ENCODE measurements around the gene DPPA4.

Gene DPPA4

DNA sequence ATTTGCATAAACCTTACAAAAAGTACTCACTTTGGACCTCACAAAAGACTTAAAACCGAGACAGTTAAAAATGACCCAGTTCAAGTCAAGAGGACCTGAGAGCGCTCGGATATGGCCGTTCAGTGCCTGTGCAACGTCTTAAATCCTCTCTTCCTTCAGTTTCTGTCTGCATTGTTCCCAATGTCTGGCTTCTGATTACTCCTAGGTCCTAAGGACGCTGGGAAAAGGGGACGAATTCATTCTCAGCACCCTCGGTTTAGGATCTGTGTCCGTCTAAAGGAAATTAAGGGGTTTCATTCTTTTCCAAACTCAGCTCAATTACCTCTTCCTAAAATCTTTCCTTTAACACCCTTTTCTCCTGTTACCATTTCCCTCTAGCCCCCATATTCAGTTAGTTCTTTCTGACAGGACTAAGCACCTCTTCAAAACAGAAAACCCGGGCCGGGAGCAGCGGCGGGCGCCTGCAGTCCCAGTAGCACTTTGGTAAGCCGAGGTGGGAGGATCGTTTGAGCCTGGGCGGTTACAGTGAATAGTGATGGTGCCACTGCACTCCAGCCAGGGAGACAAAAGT lies 970 bp downstream of the DPPA4 start:
- no peak for DNase-seq

DNA sequence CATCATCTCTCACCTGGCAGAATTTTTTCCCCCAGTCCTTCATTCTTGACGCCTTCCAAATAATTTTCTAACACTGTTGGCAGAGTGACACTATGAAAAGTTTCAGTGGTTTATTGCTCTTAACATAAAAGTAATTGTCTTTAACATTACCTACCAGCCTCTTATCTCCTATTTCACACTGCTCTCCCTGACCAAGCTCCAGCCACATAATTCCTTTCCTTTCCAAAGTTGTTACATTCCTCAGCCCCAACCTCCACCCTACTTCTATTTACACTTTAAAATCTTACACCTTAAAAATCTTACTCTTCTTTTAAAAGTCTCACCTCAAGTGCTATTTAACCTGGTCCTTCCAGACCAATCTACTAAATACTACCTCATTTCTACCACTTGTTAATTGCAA lies 2.8 kb downstream of the DPPA4 start:
- DNase-seq = no peak

DNA sequence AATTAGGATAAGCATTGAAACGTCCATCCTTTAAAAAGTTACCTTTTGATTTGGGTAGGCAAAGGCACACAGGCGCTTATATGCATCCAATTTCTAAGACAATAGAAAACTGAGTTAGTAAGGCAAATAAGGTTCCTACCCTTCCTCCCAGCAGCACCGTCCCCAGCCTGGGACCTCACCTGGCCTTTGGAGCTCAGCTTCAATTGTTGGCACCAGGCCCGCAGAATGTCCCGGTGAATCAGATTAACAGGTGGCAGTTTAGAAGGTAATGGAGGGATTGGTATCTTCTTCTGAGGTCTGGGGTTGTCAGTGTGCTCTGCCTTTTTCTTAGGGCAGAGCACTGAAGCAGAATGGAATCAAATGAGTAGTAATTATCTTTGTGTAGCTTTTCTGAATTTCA lies 5.7 kb downstream of the DPPA4 start:
- no peak for DNase-seq

DNA sequence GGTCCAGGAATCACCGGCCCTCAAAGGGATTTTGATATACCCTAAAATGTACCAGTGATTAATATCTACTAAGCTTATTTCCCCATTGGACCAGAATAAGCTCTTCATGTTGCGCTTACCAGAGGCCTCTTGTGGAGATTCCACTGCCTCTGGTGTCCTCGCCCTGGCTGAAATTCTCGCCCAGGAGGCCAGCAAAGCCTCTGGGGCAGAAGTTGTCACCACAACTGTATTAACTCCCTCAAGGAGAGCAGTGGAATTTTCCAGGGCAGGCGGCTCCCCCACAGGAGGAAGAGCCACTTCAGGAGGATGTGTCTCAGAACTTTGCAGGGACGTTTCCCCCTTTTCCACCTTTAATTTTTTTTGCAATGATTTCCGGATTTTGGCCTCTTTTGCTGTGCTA lies 6.9 kb downstream of the DPPA4 start:
- DNase-seq = no peak

DNA sequence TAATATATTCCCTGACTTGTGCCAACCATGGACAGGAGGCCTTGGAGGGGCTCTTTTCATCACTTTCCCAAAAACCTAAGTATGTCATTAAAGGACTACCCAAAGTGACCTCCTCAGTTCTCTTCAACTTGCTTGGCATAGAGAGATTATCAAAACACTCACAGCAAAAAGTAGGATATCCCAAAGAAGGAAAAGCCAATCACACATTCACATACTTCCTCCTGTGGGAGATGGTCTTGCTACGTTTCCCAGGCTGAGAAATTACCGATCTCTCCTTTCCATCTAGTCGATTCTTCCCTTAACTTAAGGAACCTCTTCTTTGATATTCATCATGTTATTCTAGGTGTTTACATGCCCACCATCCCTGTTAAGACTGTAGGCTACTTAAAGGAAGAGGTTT lies 9.1 kb downstream of the DPPA4 start:
- no peak for DNase-seq

DNA sequence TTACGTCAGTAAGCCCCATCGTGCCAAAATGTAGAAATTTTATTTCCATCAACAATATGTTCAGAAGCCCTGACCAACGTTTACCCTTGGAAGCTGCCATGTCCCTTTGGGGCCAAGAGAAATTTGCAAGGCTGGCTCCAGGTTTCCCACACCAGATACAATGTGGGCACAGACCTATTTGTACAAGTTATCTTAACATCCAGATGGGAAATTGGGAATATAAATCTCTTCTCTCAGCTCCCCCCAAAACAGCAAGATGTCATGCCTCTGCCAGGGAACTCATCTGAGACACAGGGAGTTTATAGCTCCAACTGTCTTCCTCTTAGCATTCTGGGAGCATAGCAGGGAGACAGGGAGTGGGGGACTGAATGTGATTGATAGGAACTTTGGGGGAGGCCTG lies 11.7 kb downstream of the DPPA4 start:
- DNase-seq = no peak

DNA sequence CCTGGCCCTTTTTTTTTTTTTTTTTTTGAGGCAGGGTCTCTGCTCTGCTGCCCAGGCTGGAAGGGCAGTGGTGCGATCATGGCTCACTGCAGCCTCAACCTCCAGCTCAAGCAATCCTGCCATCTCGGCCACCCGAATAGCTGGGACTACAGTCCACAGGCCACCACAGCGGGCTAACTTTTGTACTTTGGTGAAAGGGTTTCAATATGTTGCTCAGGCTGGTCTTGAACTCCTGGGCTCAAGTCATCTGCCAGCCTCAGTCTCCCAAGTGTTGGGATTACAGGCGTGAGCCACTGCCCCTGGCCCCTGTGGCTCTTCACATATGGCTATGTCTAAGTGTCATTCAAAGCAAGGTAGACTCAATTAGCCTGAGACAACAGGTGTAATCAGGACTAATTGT lies 12.2 kb downstream of the DPPA4 start:
- DNase-seq = no peak

DNA sequence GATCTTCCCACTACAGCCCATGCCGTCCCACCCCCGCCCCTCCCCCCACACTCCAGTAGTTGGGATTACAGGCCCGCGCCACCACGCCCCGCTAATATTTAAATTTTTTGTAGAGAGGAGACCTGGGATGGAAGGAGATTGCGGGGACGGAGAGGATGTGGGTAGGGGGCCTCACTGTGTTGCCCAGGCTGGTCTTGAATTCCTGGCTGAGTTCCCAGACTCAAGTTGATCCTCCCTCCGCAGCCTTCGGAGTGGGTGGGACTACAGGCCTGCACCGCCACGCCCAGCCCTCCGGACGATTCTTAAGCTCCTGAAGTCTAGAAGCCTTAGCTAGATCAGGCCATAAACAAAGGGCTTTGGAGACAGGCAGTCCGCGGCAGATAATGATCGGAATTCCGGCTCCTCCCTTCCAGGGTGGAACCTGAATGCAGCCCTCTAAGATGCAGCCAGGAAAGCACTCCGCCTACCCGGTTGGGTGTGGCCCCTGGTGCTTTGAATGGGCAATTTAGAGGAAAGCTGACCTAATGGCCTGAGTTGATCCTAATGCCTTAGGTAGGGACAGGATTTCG lies 21.1 kb downstream of the DPPA4 start, which contains the start of gene DPPA2:
Gene DPPA2 (minus strand): TSS at position 356 of the 569 bp plus-strand sequence. CDS start 1,975 bp downstream, outside the sequence.
- no peak for DNase-seq

DNA sequence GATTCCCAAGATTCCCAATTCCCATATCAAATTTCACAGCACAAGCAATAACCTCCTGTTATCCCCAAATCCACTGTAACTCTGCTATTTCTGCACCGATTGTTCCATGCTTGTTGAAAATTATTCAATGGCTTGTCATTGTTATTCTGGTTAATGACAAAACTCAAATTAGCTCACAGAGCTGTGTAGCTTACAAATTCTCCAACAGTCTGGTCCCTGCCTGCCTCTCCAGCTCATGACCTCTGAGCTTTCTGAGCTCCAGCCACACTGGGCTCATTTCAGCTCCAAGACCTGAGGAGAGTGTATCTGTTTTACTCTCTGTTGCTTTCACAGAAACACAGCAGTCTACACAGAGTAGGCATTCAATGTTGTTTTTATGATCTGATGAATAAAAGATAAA lies 24.3 kb downstream of the DPPA4 start:
- DNase-seq = no peak

DNA sequence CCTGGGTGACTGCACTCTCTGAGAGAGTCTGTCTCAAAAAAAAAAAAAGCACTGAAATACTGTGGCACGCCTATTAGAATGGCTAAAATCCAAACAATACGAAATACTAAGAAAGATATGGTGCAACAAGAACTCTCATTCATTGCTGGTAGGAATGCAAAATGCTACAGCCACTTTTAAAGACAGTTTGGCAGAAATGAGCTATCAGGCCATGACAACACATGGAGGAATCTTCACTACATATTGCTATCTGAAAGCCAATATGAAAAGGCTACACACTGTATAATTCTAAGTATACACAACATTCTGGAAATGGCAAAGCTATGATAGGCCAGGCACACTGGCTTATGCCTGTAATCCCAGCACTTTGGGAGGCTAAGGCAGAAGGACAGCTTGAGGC lies 39.9 kb downstream of the DPPA4 start:
- DNase-seq = no peak

DNA sequence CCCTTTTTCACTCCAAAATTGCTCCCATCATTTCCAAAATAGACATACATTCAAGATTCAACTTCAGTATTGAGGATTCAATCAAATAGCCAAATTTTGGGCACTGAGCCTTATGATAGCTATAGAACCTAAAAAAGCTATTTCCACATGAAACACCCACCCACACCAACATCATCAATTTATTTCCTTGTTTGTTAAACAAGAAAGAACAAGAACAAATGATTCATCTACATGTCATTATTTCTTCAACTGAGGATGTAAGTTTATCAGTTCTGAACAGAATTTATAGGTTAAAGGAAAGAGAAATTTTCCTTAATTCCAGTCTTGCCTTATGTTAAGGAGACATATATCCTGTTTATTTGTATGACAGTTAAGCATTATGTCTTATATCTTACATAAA lies 53.3 kb downstream of the DPPA4 start:
- DNase-seq = no peak

DNA sequence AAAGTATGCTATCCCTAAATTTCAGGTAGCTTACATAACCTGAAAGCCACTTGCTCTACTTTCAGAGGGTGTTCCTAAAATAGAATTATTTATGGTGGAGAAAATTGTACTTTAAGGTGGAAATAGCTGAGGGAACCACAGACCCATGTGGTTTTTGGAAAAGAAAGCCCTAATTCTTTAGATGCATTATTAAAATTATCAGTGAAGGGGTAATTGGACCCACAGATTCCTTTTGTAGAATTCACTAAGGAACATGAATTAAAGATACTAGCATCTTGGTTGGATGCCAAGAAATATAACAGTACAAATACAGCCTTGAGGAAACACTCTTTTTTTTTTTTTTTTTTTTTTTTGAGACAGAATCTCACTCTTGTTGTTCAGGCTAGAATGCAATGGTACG lies 58.8 kb downstream of the DPPA4 start:
- DNase-seq = no peak

DNA sequence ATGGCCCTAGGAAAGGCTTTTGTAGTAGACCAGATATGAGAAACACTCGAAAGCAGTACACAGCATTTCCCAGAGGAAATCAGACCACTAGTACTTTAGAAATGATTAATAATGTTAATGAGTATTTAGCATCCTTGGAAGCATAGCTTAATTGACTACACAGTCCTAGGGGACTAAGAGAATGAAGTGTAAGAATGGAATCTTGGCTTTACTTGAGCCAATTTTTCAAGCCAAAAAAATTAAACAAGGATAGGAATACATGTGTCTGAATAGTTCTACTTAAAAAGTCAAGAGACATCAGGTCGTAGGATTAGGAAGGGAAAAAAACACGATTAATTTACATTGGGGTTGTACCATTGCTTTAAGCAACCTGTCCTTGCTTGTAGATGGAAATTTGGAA lies 59.2 kb downstream of the DPPA4 start:
- no peak for DNase-seq
